NT2/D1 (cell line): ENCODE results near the gene SLC40A1.

Experiments
- DNase-seq: peaks from one replicate; pipeline ENCODE4 v3.0.0-alpha.2; 2011; ENCODE audit warnings: low read depth, low spot score
- H3K27me3 ChIP-seq: 2 replicates; pipeline ENCODE4 v1.6.0; 2011; ENCODE audit warnings: mild to moderate bottlenecking; ENCODE audit not compliant: insufficient read length, insufficient read depth
- H3K36me3 ChIP-seq: 2 replicates; pipeline ENCODE4 v1.6.1; 2011; ENCODE audit warnings: mild to moderate bottlenecking, low read length, mixed read lengths; ENCODE audit not compliant: insufficient read depth, insufficient read length
- H3K4me1 ChIP-seq: 2 replicates; pipeline ENCODE4 v1.5.1; 2011; ENCODE audit not compliant: insufficient read depth, insufficient read length
- H3K4me3 ChIP-seq: 2 replicates; pipeline ENCODE4 v1.5.1; 2011; ENCODE audit warnings: low read depth; ENCODE audit not compliant: insufficient read length
- H3K9ac ChIP-seq: 2 replicates; pipeline ENCODE4 v1.6.0; 2011; ENCODE audit warnings: low read depth; ENCODE audit not compliant: insufficient read length
- H3K9me3 ChIP-seq: 2 replicates; pipeline ENCODE4 v1.5.1; 2011; ENCODE audit warnings: mild to moderate bottlenecking, low read length; ENCODE audit not compliant: insufficient read depth
- SUZ12 ChIP-seq: IDR thresholded peaks from 2 replicates; pipeline ENCODE4 v1.6.1; 2011; ENCODE audit not compliant: insufficient read length, insufficient read depth; ENCODE audit errors: extremely low read depth
- YY1 ChIP-seq: IDR thresholded peaks from 2 replicates; pipeline ENCODE4 v1.6.1; 2011; ENCODE audit not compliant: insufficient read length, insufficient read depth
- ZNF274 ChIP-seq: IDR thresholded peaks from 2 replicates; pipeline ENCODE4 v1.6.1; 2011; ENCODE audit warnings: mild to moderate bottlenecking, low read depth, low read length

The SLC40A1 gene

GRCh38 chr2:189511960-189512319 lies 68.6 kb downstream of the SLC40A1 start:
- TF ChIP-seq ZNF274, result no peak
- TF ChIP-seq YY1, result no peak
- no peak for TF ChIP-seq SUZ12
- no peak overlapping the region for H3K4me3 ChIP-seq
- H3K27me3 ChIP-seq, result no peaks in the 10 kb centered on the region
- DNase-seq, result no peak
- H3K9me3 ChIP-seq, result peaks cover 5% of the 10 kb centered on the region; the same call in 1 of the 2 replicates
- H3K36me3 ChIP-seq, result no peaks in the 10 kb centered on the region
- H3K4me1 ChIP-seq, result no peaks in the 10 kb centered on the region
- H3K9ac ChIP-seq, result no peak overlapping the region

- Histone ChIP-seq H3K9ac (no peak overlapping the region), H3K4me1 (no peaks in the 10 kb centered on the region), H3K4me3 (no peak overlapping the region), H3K36me3 (no peaks in the 10 kb centered on the region), H3K9me3 (peaks cover 5% of the 10 kb centered on the region; the same call in 1 of the 2 replicates), H3K27me3 (no peaks in the 10 kb centered on the region)
- TF ChIP-seq YY1, result no peak
- no peak for TF ChIP-seq SUZ12
- no peak for TF ChIP-seq ZNF274
- no peak for DNase-seq
Observed at GRCh38 chr2:189511210-189511959, 69.2 kb downstream of the SLC40A1 start.
